Smooth muscle cell of the coronary artery (primary cell): ENCODE measurements around the gene CACHD1. TPM values are rescaled to one million over a fixed set of nuclear protein-coding genes. Genes with fewer than 3 reads are reported as not detected.

ENCODE experiments used
- total RNA-seq: library from RNA; depleted of rRNA; stranded (reverse); fragments of >200 nt; gene quantifications from 2 replicates; pipeline ENCODE4 v1.2.3, GENCODE V29; 2014; ENCODE audit warnings: low replicate concordance

The CACHD1 gene
- 2.6 and 6.7 TPM in 2 replicates for total RNA-seq

DNA sequence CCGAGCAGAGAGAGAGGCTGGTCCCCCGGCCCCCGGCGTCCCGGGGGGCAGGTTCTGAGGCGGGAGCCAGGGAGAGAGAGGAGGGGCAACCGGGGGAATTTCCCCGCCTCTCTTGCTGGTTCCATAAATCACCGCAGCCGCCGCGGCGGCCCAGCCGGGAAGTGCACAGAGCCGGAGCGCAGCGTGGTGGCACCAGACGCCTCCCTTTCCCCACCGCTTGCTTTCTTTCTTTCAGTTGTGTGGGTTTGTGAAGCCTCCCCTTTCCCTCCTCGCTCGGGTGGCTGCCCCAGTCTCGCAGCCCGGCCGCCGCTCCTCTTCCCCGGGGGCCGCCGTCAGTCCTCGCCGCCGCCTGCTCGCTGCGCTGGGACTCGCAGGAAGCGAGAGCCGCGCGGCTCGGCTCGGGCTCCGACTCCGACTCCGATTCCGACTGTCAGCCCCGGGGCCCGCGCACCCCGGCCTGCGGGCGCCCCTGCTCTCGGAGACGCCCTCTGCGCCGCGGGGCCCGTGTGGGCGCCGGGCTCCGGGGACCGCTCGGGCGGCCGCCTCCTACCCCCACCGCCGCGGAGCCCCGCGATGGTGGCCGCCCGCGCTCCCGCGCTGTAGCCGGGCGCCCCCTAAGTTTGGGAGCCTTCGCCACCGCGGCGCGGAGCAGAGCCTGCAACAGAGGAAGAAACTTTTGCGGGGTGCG is at the start of gene CACHD1:
TSS of gene CACHD1 (plus strand) at position 153 of the 688 bp plus-strand sequence. CDS start 616 bp downstream, outside the sequence.

